A549 treated with Hydrocortisone at 1 μM for 4 hours (cell line): ENCODE data around the gene PRAMEF5. TPM values are rescaled to one million over a fixed set of nuclear protein-coding genes. Genes with fewer than 3 reads are reported as not detected.

ENCODE experiments used
- total RNA-seq: library from RNA; stranded (reverse); fragments of 200-300 nt; extraction: Qiagen RNA extraction; gene quantifications from 5 replicates; pipeline ENCODE4 v1.2.3, GENCODE V29; 2022

PRAMEF5 gene
- total RNA-seq, result not detected in 5 replicates

DNA sequence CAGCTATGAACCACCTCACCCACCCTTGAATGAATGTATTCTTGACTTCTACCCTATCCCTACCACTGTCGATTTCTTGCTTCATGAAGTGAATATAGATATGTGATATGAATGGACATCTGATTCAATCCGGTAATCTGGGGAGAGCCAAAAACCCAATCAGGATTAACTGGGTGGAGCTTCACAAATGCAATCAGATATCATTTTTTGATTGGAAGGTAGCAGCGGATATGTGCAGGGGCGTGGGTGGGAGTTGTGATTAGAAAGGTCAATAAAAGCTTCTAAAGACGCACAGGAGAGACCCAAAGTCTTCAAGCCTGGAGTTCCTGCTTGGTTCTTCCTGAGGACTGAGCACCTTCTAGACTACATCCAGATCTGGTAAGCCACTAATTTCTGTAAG, at the start of gene PRAMEF5:
PRAMEF5 (plus strand) TSS at position 301 of the 400 bp plus-strand sequence. CDS start 5,071 bp downstream, outside the sequence.

DNA sequence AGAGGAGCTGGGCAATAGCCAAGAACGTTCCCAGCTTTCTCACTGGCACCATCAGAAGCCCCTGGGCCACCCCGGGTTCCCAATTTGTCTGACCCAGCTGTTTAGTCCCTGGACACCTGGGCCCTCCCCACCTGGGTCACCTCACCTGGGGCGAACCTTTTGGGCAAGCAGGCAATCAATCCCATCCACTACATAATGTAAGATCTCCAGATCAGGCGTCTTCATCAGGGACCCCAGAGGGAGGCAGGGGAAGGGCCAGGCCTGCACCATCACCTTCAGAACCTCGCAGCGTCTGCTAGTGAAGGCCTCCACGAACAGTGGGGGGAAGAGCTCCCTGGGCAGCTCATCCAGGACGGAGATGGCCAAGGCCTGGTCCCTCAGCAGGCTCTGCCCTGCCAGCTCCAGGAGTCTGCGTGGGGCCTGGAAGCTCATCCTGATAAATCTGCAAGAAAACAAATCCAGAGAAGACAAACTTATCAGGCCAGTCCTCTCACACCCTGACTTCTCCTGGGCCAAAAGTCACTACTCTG, 28.3 kb upstream of the PRAMEF5 start, which contains the start of gene PRAMEF18:
PRAMEF18 (minus strand) TSS at position 480 of the 530 bp plus-strand sequence; CDS start at position 432, 48 bp downstream.

DNA sequence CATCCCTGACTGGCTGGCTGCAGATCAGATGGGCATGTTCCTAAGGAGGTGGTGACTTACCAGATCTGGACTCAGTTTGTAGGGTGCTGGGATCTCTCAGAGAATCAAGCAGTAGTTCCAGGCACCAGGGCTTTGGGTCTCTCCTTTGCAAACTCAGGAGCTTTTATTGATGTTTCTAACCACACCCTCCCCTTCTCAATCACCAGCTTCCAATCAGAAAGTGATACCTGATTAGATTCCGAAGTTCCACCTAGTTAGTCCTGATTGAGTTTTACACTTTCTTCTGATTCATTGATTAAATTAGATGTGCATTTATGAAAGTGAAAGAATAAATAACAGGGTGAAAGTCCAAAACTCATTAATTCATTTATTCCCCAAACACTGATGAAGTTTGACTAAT, 31.0 kb downstream of the PRAMEF5 start, which contains the start of gene PRAMEF8:
PRAMEF8 (minus strand) TSS at position 101 of the 400 bp plus-strand sequence. CDS start 1,046 bp downstream, outside the sequence.

DNA sequence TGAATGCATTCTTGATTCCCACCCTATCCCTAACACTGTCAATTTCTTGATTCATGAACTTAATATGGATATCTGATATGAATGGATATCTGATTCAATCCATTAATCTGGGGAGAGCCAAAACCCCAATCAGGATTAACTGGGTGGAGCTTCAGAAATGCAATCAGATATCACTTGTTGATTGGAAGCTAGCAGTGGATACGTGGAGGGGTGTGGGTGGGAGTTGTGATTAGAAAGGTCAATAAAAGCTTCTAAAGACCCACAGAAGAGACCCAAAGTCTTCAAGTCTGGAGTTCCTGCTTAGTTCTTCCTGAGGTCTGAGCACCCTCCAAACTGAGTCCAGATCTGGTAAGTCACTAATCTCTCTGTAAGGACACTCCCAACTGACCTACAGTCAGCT, 49.2 kb downstream of the PRAMEF5 start, which contains the start of gene PRAMEF33:
PRAMEF33 (plus strand) TSS at position 301 of the 400 bp plus-strand sequence. CDS start 2,416 bp downstream, outside the sequence.

Other genes starting within 250 kb of the PRAMEF5 start
- gene PRAMEF27, start 197.6 kb upstream of the PRAMEF5 start, total RNA-seq, result not detected in 5 replicates
- gene HNRNPCL3, start 193.4 kb upstream of the PRAMEF5 start, total RNA-seq, result not detected in 5 replicates
- gene PRAMEF25, start 183.4 kb upstream of the PRAMEF5 start, total RNA-seq, result not detected in 5 replicates
- not detected in 5 replicates for gene HNRNPCL2, start 137.3 kb upstream of the PRAMEF5 start, total RNA-seq
- not detected in 5 replicates for gene PRAMEF26, start 98.2 kb upstream of the PRAMEF5 start, total RNA-seq
- gene HNRNPCL4, start 88.6 kb upstream of the PRAMEF5 start, total RNA-seq, result not detected in 5 replicates
- not detected in 5 replicates for gene PRAMEF9, start 82.3 kb upstream of the PRAMEF5 start, total RNA-seq
- 0.06 TPM in 1 of 5 replicates, not detected in the others for gene PRAMEF13, start 52.8 kb upstream of the PRAMEF5 start, total RNA-seq
- not detected in 5 replicates for gene PRAMEF18, start 28.0 kb upstream of the PRAMEF5 start, total RNA-seq
- gene PRAMEF8, start 30.9 kb downstream of the PRAMEF5 start, total RNA-seq, result not detected in 5 replicates
- gene PRAMEF33, start 49.3 kb downstream of the PRAMEF5 start, total RNA-seq, result not detected in 5 replicates
- gene PRAMEF15, start 61.4 kb downstream of the PRAMEF5 start, total RNA-seq, result not detected in 5 replicates
- gene PRAMEF14, start 92.9 kb downstream of the PRAMEF5 start, total RNA-seq, result not detected in 5 replicates
- not detected in 5 replicates for gene PRAMEF19, start 117.7 kb downstream of the PRAMEF5 start, total RNA-seq
- gene PRAMEF17, start 135.4 kb downstream of the PRAMEF5 start, total RNA-seq, result not detected in 5 replicates
- not detected in 5 replicates for gene PRAMEF20, start 156.3 kb downstream of the PRAMEF5 start, total RNA-seq